Panc1 (cell line): ENCODE results near the gene IYD. TPM values are rescaled to one million over a fixed set of nuclear protein-coding genes. Genes with fewer than 3 reads are reported as not detected.
"Not testable (repeated sequence)": the region's sequence is repeated elsewhere in the genome, so short reads cannot be mapped to it uniquely, and the experiment has no call there.

ENCODE experiments used
- ATAC-seq: fragments of 200-7000 bp; cut with Tn5 transposase; 2 replicates; pipeline ENCODE4 v1.9.1; 2020; ENCODE audit warnings: mild to moderate bottlenecking, moderate library complexity
- BruUV-seq: library from RNA; stranded (reverse); fragments of 400-500 nt; replicated peaks from 2 replicates; lab custom pipeline; 2021; lab: Mats Ljungman, UMichigan
- CTCF ChIA-PET: fragments of 300-600 bp; sonication (Branson Sonifier 250); formaldehyde crosslinking; loops from one replicate; lab custom pipeline; 2022; ENCODE audit warnings: antibody characterized with exemption; lab: Charles Lee
- POLR2A ChIA-PET: fragments of 300-600 bp; sonication (Branson Sonifier 250); formaldehyde crosslinking; loops from one replicate; lab custom pipeline; 2022; ENCODE audit warnings: antibody characterized with exemption; lab: Charles Lee
- DNase-seq: peaks from one replicate; pipeline ENCODE4 v3.0.0-alpha.2; 2010; ENCODE audit warnings: low read depth, low spot score
- H3K27ac ChIP-seq: 2 replicates; pipeline ENCODE4 v1.5.1; 2011; ENCODE audit warnings: mild to moderate bottlenecking, low read length, inconsistent platforms
- H3K27me3 ChIP-seq: fragments of 200-500 bp; sonication (Bioruptor generic); 2 replicates; pipeline ENCODE4 v1.6.0; 2014; ENCODE audit warnings: low read length, inconsistent platforms; ENCODE audit not compliant: control insufficient read depth, insufficient read depth
- H3K36me3 ChIP-seq: fragments of 200-500 bp; sonication (Bioruptor generic); 2 replicates; pipeline ENCODE4 v1.5.1; 2014; ENCODE audit warnings: inconsistent platforms, mild to moderate bottlenecking, low read length, moderate library complexity; ENCODE audit not compliant: control insufficient read depth, insufficient read depth
- H3K4me1 ChIP-seq: 2 replicates; pipeline ENCODE4 v1.5.1; 2011; ENCODE audit warnings: inconsistent platforms, mild to moderate bottlenecking, low read length, moderate library complexity; ENCODE audit not compliant: control insufficient read depth, insufficient read depth
- H3K4me3 ChIP-seq, 2 experiments: 2 replicates each; pipeline ENCODE4 v1.5.1; 2011 to 2012; ENCODE audit warnings: low read depth in 2 of 2, low read length in 2 of 2, mild to moderate bottlenecking in 2 of 2, inconsistent platforms in 1 of 2, moderate library complexity in 1 of 2
- H3K9me3 ChIP-seq: fragments of 200-500 bp; sonication (Bioruptor generic); 2 replicates; pipeline ENCODE4 v1.5.1; 2014; ENCODE audit warnings: low read depth, mild to moderate bottlenecking, inconsistent platforms, low read length, moderate library complexity; ENCODE audit not compliant: control insufficient read depth, insufficient read depth
- POLR2AphosphoS5 ChIP-seq: IDR thresholded peaks from 2 replicates; pipeline ENCODE4 v1.6.1; 2012; ENCODE audit warnings: mild to moderate bottlenecking, low read depth, low read length, moderate library complexity
- SIN3A ChIP-seq: IDR thresholded peaks from 2 replicates; pipeline ENCODE4 v1.6.1; 2012; ENCODE audit warnings: low read depth, mild to moderate bottlenecking, low read length, moderate library complexity, borderline replicate concordance; ENCODE audit not compliant: insufficient read depth
- TCF7L2 ChIP-seq: IDR thresholded peaks from 2 replicates; pipeline ENCODE4 v1.6.1; 2011; ENCODE audit warnings: mild to moderate bottlenecking, low read depth, low read length, inconsistent platforms
- in situ Hi-C: cut with HindIII; loops from 2 replicates; pipeline ENCODE4 v1.10.0; 2016; ENCODE audit warnings: low sequenced_read_pairs, low pct_unique_long_range_greater_than_20kb
- intact Hi-C: fragments of 100-400 bp; cut with micrococcal nuclease; formaldehyde crosslinking; loops from one replicate; pipeline ENCODE4 v1.10.0; 2022; ENCODE audit not compliant: unreplicated experiment
- total RNA-seq: library from RNA; stranded (reverse); gene quantifications from one replicate; pipeline ENCODE4 v1.2.1, GENCODE V29; 2021; ENCODE audit not compliant: unreplicated experiment
- TF ChIP-seq, protein P1 (sequence below): fragments of 450-650 bp; IDR thresholded peaks from 2 replicates; pipeline ENCODE4 v1.5.1; 2017; ENCODE audit warnings: mild to moderate bottlenecking
- TF ChIP-seq, protein P2 (sequence below), 2 experiments: IDR thresholded peaks; 2 replicates each; pipeline ENCODE4 v1.6.1; 2011 to 2012; ENCODE audit warnings: low read depth in 2 of 2, control low read depth in 1 of 2, low read length in 1 of 2, mild to moderate bottlenecking in 1 of 2, moderate library complexity in 1 of 2; ENCODE audit not compliant: insufficient read depth in 1 of 2

Gene IYD
- total RNA-seq, 1 experiment from 2014 or later: 0.03 TPM

DNA sequence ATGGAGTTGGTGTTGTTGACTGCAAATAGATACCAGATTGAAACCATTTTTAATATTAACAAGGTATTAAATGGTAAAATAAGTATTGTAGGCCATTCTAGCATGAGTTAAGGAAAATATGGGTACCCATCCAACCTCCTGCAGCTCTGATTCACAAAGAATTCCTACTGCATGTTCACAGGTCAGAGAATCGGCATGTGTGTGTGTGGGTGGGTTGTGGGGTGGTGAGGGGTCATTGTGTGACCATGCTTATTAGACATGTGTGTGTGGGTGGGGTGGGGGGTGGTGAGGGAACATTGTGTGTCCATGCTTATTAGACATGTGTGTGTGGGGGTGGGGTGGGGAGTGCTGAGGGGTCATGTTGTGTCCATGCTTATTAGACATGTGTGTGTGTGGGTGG, 3.2 kb downstream of the IYD start:
- BruUV-seq: no TSS peak
- Histone ChIP-seq H3K27me3 (peaks cover 7% of the 10 kb centered on the region; the same call in 1 of the 2 replicates), H3K27ac (no peak overlapping the region), H3K4me3 (no peak overlapping the region), H3K4me1 (no peaks in the 10 kb centered on the region), H3K9me3 (no peaks in the 10 kb centered on the region), H3K36me3 (no peaks in the 10 kb centered on the region)
- ChIA-PET CTCF (no interaction called here), POLR2A (no interaction called here)
- intact Hi-C loops (no loop called here), in situ Hi-C loops (no loop called here)
- no peak for DNase-seq
- no peak for ATAC-seq
- no peak for TF ChIP-seq SIN3A
- TF ChIP-seq, protein P1, sequence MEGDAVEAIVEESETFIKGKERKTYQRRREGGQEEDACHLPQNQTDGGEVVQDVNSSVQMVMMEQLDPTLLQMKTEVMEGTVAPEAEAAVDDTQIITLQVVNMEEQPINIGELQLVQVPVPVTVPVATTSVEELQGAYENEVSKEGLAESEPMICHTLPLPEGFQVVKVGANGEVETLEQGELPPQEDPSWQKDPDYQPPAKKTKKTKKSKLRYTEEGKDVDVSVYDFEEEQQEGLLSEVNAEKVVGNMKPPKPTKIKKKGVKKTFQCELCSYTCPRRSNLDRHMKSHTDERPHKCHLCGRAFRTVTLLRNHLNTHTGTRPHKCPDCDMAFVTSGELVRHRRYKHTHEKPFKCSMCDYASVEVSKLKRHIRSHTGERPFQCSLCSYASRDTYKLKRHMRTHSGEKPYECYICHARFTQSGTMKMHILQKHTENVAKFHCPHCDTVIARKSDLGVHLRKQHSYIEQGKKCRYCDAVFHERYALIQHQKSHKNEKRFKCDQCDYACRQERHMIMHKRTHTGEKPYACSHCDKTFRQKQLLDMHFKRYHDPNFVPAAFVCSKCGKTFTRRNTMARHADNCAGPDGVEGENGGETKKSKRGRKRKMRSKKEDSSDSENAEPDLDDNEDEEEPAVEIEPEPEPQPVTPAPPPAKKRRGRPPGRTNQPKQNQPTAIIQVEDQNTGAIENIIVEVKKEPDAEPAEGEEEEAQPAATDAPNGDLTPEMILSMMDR: no peak
- TF ChIP-seq TCF7L2: no peak
- TF ChIP-seq POLR2AphosphoS5: no peak
- TF ChIP-seq, protein P2, sequence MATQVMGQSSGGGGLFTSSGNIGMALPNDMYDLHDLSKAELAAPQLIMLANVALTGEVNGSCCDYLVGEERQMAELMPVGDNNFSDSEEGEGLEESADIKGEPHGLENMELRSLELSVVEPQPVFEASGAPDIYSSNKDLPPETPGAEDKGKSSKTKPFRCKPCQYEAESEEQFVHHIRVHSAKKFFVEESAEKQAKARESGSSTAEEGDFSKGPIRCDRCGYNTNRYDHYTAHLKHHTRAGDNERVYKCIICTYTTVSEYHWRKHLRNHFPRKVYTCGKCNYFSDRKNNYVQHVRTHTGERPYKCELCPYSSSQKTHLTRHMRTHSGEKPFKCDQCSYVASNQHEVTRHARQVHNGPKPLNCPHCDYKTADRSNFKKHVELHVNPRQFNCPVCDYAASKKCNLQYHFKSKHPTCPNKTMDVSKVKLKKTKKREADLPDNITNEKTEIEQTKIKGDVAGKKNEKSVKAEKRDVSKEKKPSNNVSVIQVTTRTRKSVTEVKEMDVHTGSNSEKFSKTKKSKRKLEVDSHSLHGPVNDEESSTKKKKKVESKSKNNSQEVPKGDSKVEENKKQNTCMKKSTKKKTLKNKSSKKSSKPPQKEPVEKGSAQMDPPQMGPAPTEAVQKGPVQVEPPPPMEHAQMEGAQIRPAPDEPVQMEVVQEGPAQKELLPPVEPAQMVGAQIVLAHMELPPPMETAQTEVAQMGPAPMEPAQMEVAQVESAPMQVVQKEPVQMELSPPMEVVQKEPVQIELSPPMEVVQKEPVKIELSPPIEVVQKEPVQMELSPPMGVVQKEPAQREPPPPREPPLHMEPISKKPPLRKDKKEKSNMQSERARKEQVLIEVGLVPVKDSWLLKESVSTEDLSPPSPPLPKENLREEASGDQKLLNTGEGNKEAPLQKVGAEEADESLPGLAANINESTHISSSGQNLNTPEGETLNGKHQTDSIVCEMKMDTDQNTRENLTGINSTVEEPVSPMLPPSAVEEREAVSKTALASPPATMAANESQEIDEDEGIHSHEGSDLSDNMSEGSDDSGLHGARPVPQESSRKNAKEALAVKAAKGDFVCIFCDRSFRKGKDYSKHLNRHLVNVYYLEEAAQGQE (IDR thresholded peaks at IDR 0.05; ENCODE audit: insufficient read depth in 1 of 2, low read depth in 2 of 2, low read length in 1 of 2): no peak

DNA sequence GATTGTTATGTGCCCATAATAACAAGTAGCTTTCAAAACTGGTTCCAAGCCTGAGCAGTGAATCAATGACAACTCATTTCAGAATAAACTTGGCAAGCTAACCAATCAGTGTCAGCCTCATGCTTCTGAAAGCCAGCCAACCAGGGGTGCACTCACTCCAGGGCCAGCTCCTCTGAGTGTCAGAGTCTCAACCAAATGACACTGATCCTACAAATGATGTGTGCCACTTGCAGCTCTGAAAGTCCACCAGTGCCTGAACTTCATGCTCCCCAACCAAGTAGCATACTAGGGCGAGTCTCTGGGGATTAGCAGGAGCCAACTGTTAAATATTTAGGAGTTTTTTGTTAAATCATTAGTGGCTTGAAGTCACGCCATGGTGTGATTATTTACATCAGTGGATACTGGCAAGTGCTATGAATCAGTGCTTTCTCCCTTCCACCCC, 4.5 kb downstream of the IYD start:
- H3K27ac ChIP-seq: no peak overlapping the region
- CTCF ChIA-PET: no interaction called here
- intact Hi-C loops: no loop called here
- no peaks in the 10 kb centered on the region for H3K36me3 ChIP-seq
- H3K9me3 ChIP-seq: no peaks in the 10 kb centered on the region
- POLR2A ChIA-PET: interaction anchor here (0.5 kb wide), 1 partner anchor 14 kb away, joined by 7 read pairs; no protein-coding TSS in a partner anchor
- no peaks in the 10 kb centered on the region for H3K4me1 ChIP-seq
- no peak overlapping the region for H3K4me3 ChIP-seq
- H3K27me3 ChIP-seq: peaks cover 7% of the 10 kb centered on the region; the same call in 1 of the 2 replicates
- in situ Hi-C loops: no loop called here
- TF ChIP-seq POLR2AphosphoS5: no peak
- TF ChIP-seq TCF7L2: no peak
- no peak for TF ChIP-seq SIN3A
- TF ChIP-seq, protein P1: no peak
- no TSS peak for BruUV-seq
- ATAC-seq (no peak), DNase-seq (no peak)

DNA sequence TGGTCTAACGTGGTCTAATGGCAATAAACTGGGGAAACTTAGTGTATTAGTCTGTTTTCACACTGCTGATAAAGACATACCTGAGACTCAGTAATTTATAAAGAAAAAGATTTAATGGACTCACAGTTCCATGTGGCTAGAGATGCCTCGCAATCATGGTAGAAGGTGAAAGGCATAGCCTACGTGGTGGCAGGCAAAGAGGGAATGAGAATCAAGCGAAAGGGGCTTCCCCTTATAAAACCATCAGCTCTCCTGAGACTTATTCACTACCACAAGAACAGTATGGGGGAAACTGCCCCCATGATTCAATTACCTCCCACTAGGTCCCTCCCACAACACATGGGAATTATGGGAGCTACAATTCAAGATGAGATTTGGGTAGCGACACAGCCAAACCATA, 5.5 kb downstream of the IYD start:
- intact Hi-C loops, BruUV-seq, H3K4me3 ChIP-seq, H3K4me1 ChIP-seq, in situ Hi-C loops, H3K36me3 ChIP-seq, H3K27ac ChIP-seq, DNase-seq, H3K27me3 ChIP-seq, POLR2A ChIA-PET, H3K9me3 ChIP-seq, ATAC-seq: not testable (repeated sequence)
- CTCF ChIA-PET: interaction anchor here (0.5 kb wide), 1 partner anchor 21 kb away, joined by 3 read pairs; no protein-coding TSS in a partner anchor
